Smooth muscle cell (in vitro differentiated cells): ENCODE measurements around the gene KHDC3L. TPM values are rescaled to one million over a fixed set of nuclear protein-coding genes. Genes with fewer than 3 reads are reported as not detected.
A peak's percentile ranks its signal among the peaks of the same experiment; 100 is the strongest.

Source experiments
- DNase-seq: peaks from one replicate; lab custom pipeline; 2025; ENCODE audit not compliant: unreplicated experiment; lab: John Stamatoyannopoulos, UW
- H2AFZ ChIP-seq: fragments of 200-600 bp; sonication (generic); 2 replicates; pipeline ENCODE4 v1.6.0; 2016; ENCODE audit warnings: antibody characterized with exemption, low read depth, mild to moderate bottlenecking
- H3F3A ChIP-seq: fragments of 200-600 bp; sonication (generic); 2 replicates; pipeline ENCODE4 v1.6.0; 2017; ENCODE audit warnings: antibody characterized with exemption, low read depth
- H3K27ac ChIP-seq: fragments of 200-600 bp; sonication (generic); 2 replicates; pipeline ENCODE4 v1.5.1; 2016; ENCODE audit warnings: low read depth, mild to moderate bottlenecking
- H3K27me3 ChIP-seq: fragments of 200-600 bp; sonication (generic); 2 replicates; pipeline ENCODE4 v1.6.1; 2016; ENCODE audit warnings: low read depth, mild to moderate bottlenecking
- H3K36me3 ChIP-seq: fragments of 200-600 bp; sonication (generic); 2 replicates; pipeline ENCODE4 v1.5.1; 2016; ENCODE audit warnings: low read depth
- H3K4me1 ChIP-seq: fragments of 200-600 bp; sonication (generic); 2 replicates; pipeline ENCODE4 v1.5.1; 2016; ENCODE audit warnings: low read depth
- H3K4me2 ChIP-seq: fragments of 200-600 bp; sonication (generic); 2 replicates; pipeline ENCODE4 v1.6.0; 2016; ENCODE audit warnings: mild to moderate bottlenecking
- H3K4me3 ChIP-seq: fragments of 200-600 bp; sonication (generic); 2 replicates; pipeline ENCODE4 v1.5.1; 2016; ENCODE audit warnings: mild to moderate bottlenecking
- H3K79me2 ChIP-seq: fragments of 200-600 bp; sonication (generic); 2 replicates; pipeline ENCODE4 v1.6.0; 2016; ENCODE audit warnings: low read depth, mild to moderate bottlenecking
- H3K9ac ChIP-seq: fragments of 200-600 bp; sonication (generic); 2 replicates; pipeline ENCODE4 v1.6.0; 2016; ENCODE audit warnings: low read depth
- H3K9me3 ChIP-seq: fragments of 200-600 bp; sonication (generic); replicated peaks from 2 replicates; pipeline ENCODE4 v1.5.1; 2016; ENCODE audit warnings: low read depth
- H4K20me1 ChIP-seq: fragments of 200-600 bp; sonication (generic); 2 replicates; pipeline ENCODE4 v1.6.0; 2016; ENCODE audit warnings: low read depth
- WGBS: methylation state at CpG from one replicate; pipeline ENCODE4 v1.1.7; 2016; ENCODE audit warnings: low lambda C conversion rate; 5-methylcytosine and 5-hydroxymethylcytosine counted together
- polyA plus RNA-seq: library from polyadenylated mRNA; unstranded; fragments of >200 nt; fragmentation: Nextera tagmentation; extraction: Ambion mirVana; gene quantifications from 2 replicates; pipeline ENCODE4 v1.2.1, GENCODE V29; 2016
- small RNA-seq: library from RNA; depleted of rRNA; stranded (forward); fragments of <200 nt; gene quantifications from one replicate; pipeline ENCODE3, GENCODE V24; 2014
- total RNA-seq: library from RNA; depleted of rRNA; stranded (reverse); fragments of >200 nt; gene quantifications from 2 replicates; pipeline ENCODE4 v1.2.3, GENCODE V29; 2014
- TF ChIP-seq, protein P1 (sequence below): fragments of 200-600 bp; sonication (generic); IDR thresholded peaks from 2 replicates; pipeline ENCODE4 v1.5.1; 2017; ENCODE audit warnings: borderline replicate concordance, mild to moderate bottlenecking, antibody characterized with exemption; ENCODE audit not compliant: insufficient read depth, poor library complexity, severe bottlenecking

KHDC3L gene
- total and polyA plus RNA-seq, 2 experiments from 2014 or later: not detected

- Histone ChIP-seq H3K4me3 (no peak overlapping the region), H3K36me3 (no peaks in the 10 kb centered on the region), H3K4me2 (no peak overlapping the region), H3K79me2 (no peaks in the 10 kb centered on the region), H3K27me3 (no peaks in the 10 kb centered on the region), H2AFZ (no peak overlapping the region), H3K27ac (no peak overlapping the region), H3F3A (no peaks in the 10 kb centered on the region), H3K9me3 (no peaks in the 10 kb centered on the region), H3K9ac (no peak overlapping the region), H4K20me1 (no peaks in the 10 kb centered on the region), H3K4me1 (no peaks in the 10 kb centered on the region)
- DNase-seq: no peak
- 92% methylated on average over 1 of the region's 1 CpG for WGBS
- TF ChIP-seq, protein P1, sequence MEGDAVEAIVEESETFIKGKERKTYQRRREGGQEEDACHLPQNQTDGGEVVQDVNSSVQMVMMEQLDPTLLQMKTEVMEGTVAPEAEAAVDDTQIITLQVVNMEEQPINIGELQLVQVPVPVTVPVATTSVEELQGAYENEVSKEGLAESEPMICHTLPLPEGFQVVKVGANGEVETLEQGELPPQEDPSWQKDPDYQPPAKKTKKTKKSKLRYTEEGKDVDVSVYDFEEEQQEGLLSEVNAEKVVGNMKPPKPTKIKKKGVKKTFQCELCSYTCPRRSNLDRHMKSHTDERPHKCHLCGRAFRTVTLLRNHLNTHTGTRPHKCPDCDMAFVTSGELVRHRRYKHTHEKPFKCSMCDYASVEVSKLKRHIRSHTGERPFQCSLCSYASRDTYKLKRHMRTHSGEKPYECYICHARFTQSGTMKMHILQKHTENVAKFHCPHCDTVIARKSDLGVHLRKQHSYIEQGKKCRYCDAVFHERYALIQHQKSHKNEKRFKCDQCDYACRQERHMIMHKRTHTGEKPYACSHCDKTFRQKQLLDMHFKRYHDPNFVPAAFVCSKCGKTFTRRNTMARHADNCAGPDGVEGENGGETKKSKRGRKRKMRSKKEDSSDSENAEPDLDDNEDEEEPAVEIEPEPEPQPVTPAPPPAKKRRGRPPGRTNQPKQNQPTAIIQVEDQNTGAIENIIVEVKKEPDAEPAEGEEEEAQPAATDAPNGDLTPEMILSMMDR: no peak
These were observed 46.9 kb downstream of the KHDC3L start for GRCh38 chr6:73409395-73409794.

GRCh38 chr6:73413102-73413501 lies 50.6 kb downstream of the KHDC3L start:
- H4K20me1 ChIP-seq: no peaks in the 10 kb centered on the region
- H3K27me3 ChIP-seq: no peaks in the 10 kb centered on the region
- H3K9me3 ChIP-seq: no peaks in the 10 kb centered on the region
- no peak overlapping the region for H3K4me2 ChIP-seq
- H3F3A ChIP-seq: no peaks in the 10 kb centered on the region
- DNase-seq: no peak
- no peak overlapping the region for H2AFZ ChIP-seq
- TF ChIP-seq, protein P1: no peak
- WGBS: 99% methylated on average over 3 of the region's 3 CpGs
- no peak overlapping the region for H3K27ac ChIP-seq
- H3K36me3 ChIP-seq: no peaks in the 10 kb centered on the region
- no peak overlapping the region for H3K9ac ChIP-seq
- no peak overlapping the region for H3K4me3 ChIP-seq
- no peaks in the 10 kb centered on the region for H3K4me1 ChIP-seq
- H3K79me2 ChIP-seq: no peaks in the 10 kb centered on the region

Small RNAs within 50 kb of the gene (small RNA-seq; reads per million reads assigned to genes)
- gene RPL39P3: 1.4 reads per million, percentile 38 among the genes with 10 or more reads in this experiment

Other genes starting within 250 kb of the KHDC3L start
- gene KHDC1L, start 137.2 kb upstream of the KHDC3L start, total RNA-seq: not detected in 2 replicates
- 0.65 TPM in 1 of 2 replicates, not detected in the other for gene KHDC1L, start 137.2 kb upstream of the KHDC3L start, polyA plus RNA-seq
- gene KHDC1, start 99.5 kb upstream of the KHDC3L start, total RNA-seq: 1.6 and 4.0 TPM in 2 replicates
- 8.0 and 8.2 TPM in 2 replicates for gene KHDC1, start 99.5 kb upstream of the KHDC3L start, polyA plus RNA-seq
- not detected in 2 replicates for gene DPPA5, start 8.4 kb upstream of the KHDC3L start, total RNA-seq
- not detected in 2 replicates for gene DPPA5, start 8.4 kb upstream of the KHDC3L start, polyA plus RNA-seq
- gene OOEP, start 7.2 kb downstream of the KHDC3L start, total RNA-seq: not detected in 2 replicates
- not detected in 2 replicates for gene OOEP, start 7.2 kb downstream of the KHDC3L start, polyA plus RNA-seq
- not detected in 2 replicates for gene DDX43, start 32.2 kb downstream of the KHDC3L start, total RNA-seq
- not detected in 2 replicates for gene DDX43, start 32.2 kb downstream of the KHDC3L start, polyA plus RNA-seq
- gene CGAS, start 89.6 kb downstream of the KHDC3L start, total RNA-seq: 1.8 and 2.6 TPM in 2 replicates
- 0.87 and 1.6 TPM in 2 replicates for gene CGAS, start 89.6 kb downstream of the KHDC3L start, polyA plus RNA-seq
- gene MTO1, start 99.1 kb downstream of the KHDC3L start, total RNA-seq: 23.6 and 27.6 TPM in 2 replicates
- 16.5 TPM in 2 replicates for gene MTO1, start 99.1 kb downstream of the KHDC3L start, polyA plus RNA-seq
- gene EEF1A1, start 158.4 kb downstream of the KHDC3L start, total RNA-seq: 8,046 and 9,106 TPM in 2 replicates
- gene EEF1A1, start 158.4 kb downstream of the KHDC3L start, polyA plus RNA-seq: 2,147 and 2,255 TPM in 2 replicates